Thoracic aorta endothelial cell (primary cell): ENCODE results near the gene GBX2. TPM values are rescaled to one million over a fixed set of nuclear protein-coding genes. Genes with fewer than 3 reads are reported as not detected.

ENCODE experiments used
- small RNA-seq: library from RNA; depleted of rRNA; stranded (forward); fragments of <200 nt; gene quantifications from one replicate; pipeline ENCODE3, GENCODE V24; 2012
- total RNA-seq: library from RNA; depleted of rRNA; stranded (reverse); fragments of >200 nt; gene quantifications from 2 replicates; pipeline ENCODE4 v1.2.3, GENCODE V29; 2012

Gene GBX2
- 4.2 and 11.6 TPM in 2 replicates for total RNA-seq

GRCh38 chr2:236168110-236169080 lies at the start of gene GBX2:
Gene GBX2, minus strand, starts transcription at chr2:236168386. Its CDS starts 415 bp downstream, at chr2:236167971.

Small RNA genes within 50 kb of the gene (small RNA-seq; reads per million reads assigned to genes)
- gene RF00019 (not detected), gene RNU1-31P (not detected)

Other genes starting within 250 kb of the GBX2 start
- not detected in 2 replicates for gene ASB18, start 96.0 kb upstream of the GBX2 start, total RNA-seq